Lung (tissue), 12 donors: ENCODE measurements around the gene RNF11. TPM values are rescaled to one million over a fixed set of nuclear protein-coding genes. Genes with fewer than 3 reads are reported as not detected.
A peak's percentile ranks its signal among the peaks of the same experiment; 100 is the strongest.
"Not testable (repeated sequence)": the region's sequence is repeated elsewhere in the genome, so short reads cannot be mapped to it uniquely, and the experiment has no call there.

Experiments
- ATAC-seq: fragments of 200-7000 bp; cut with Tn5 transposase; one replicate; pipeline ENCODE4 v1.9.1; 2020; ENCODE audit warnings: moderate number of reproducible peaks; ENCODE audit not compliant: insufficient read depth, low FRiP score
- DNase-seq, 3 donors: peaks; one replicate each; pipeline ENCODE4 v3.0.0-alpha.2; 2013 to 2017
- H3K27ac ChIP-seq, 2 donors: one replicate each; pipeline ENCODE4 v1.5.1; 2013; ENCODE audit warnings: mild to moderate bottlenecking in 2 of 2, moderate library complexity in 2 of 2, control low read depth in 1 of 2, inconsistent platforms in 1 of 2, low read depth in 1 of 2, low read length in 1 of 2
- H3K27me3 ChIP-seq, 3 donors: one replicate each; pipeline ENCODE4 v1.5.1; 2013; ENCODE audit warnings: low read length in 2 of 3; ENCODE audit not compliant: control insufficient read depth in 3 of 3, insufficient read depth in 3 of 3
- H3K36me3 ChIP-seq, 4 donors: one replicate each; pipeline ENCODE4 v1.5.1; 2013; ENCODE audit warnings: low read length in 4 of 4, mild to moderate bottlenecking in 1 of 4, moderate library complexity in 1 of 4; ENCODE audit not compliant: control insufficient read depth in 4 of 4, insufficient read depth in 4 of 4
- H3K4me1 ChIP-seq, 5 donors: one replicate each; pipeline ENCODE4 v1.5.1; 2013; ENCODE audit warnings: low read length in 5 of 5, mild to moderate bottlenecking in 2 of 5, moderate library complexity in 1 of 5; ENCODE audit not compliant: control insufficient read depth in 5 of 5, insufficient read depth in 5 of 5
- H3K4me3 ChIP-seq: one replicate; pipeline ENCODE4 v1.5.1; 2013; ENCODE audit warnings: mild to moderate bottlenecking, control low read depth, moderate library complexity
- H3K9ac ChIP-seq, 2 donors: one replicate each; pipeline ENCODE4 v1.5.1; 2013; ENCODE audit warnings: low read length in 2 of 2, control low read depth in 1 of 2; ENCODE audit not compliant: insufficient read depth in 1 of 2
- H3K9me3 ChIP-seq, 4 donors: one replicate each; pipeline ENCODE4 v1.5.1; 2013; ENCODE audit warnings: low read length in 3 of 4, mild to moderate bottlenecking in 1 of 4, moderate library complexity in 1 of 4; ENCODE audit not compliant: control insufficient read depth in 4 of 4, insufficient read depth in 3 of 4
- WGBS, 2 donors: extraction: QIAGEN DNeasy Blood & Tissue Kit; methylation state at CpG; one replicate each; pipeline ENCODE4 v1.1.7; 2013; 5-methylcytosine and 5-hydroxymethylcytosine counted together
- polyA plus RNA-seq, 2 donors: library from polyadenylated mRNA; stranded (reverse); fragments of 200-250 nt; gene quantifications; one replicate each; pipeline ENCODE4 v1.2.1, GENCODE V29; 2013
- total RNA-seq, 2 donors: library from RNA; depleted of rRNA in 1 of 2; stranded (reverse); fragments of >200 nt in 1 of 2; gene quantifications; one replicate each; pipeline ENCODE4 v1.2.1, GENCODE V29; 2014 to 2021
- TF ChIP-seq, protein P1 (sequence below): IDR thresholded peaks from 2 replicates; pipeline ENCODE4 v1.5.1; 2012; ENCODE audit warnings: mild to moderate bottlenecking; ENCODE audit errors: control extremely low read depth, extremely low read depth
- donor health status: control.
- donor health status: control.
- donor health status: Bipolar disorder and iron deficiency.
- donor health status: healthy.
- donor health status: DM: yes; HTN: yes; CAD: no.

RNF11 gene
- total and polyA plus RNA-seq, 4 donors, result 36.6 to 149 (median 71.4) TPM

DNA sequence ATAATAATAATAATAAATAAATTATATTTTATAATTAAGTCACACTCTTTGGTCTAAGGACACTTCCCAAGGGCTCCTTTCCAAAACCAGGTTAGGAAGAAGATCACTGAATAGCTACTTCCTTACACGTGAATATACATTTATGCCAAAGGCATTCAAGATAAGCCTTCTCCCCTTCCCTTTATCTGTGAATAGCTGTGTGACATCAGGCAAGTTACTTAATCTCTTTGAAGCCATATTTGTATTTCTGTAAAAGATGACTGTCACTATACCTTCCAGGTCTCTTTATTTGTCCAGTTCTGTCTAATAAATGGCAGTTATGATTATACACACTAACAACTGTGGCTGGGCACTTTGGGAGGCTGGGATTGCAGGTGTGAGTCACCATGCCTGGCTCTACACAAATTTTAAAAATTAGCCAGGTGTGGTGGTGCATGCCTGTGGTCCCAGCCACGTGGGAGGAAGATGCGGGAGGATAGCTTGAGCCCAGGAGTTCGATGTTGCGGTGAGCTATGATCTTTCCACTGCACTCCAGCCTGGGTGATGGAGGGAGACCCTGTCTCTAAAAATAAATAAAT lies 5.5 kb upstream of the RNF11 start:
- 91 to 93% methylated on average over 5 of the region's 5 CpGs for WGBS, 2 donors
- Histone ChIP-seq H3K27me3 (peaks cover 0 to 12% (median 5%) of the 10 kb centered on the region in 3 donors), H3K4me3 (no peak overlapping the region), H3K36me3 (no peaks in the 10 kb centered on the region), H3K4me1 (peaks cover 0 to 8% (median 3%) of the 10 kb centered on the region in 5 donors), H3K9me3 (no peaks in the 10 kb centered on the region), H3K9ac (no peak overlapping the region), H3K27ac (no peak overlapping the region)
- no peak for DNase-seq
- ATAC-seq, result no peak
- TF ChIP-seq, protein P1, sequence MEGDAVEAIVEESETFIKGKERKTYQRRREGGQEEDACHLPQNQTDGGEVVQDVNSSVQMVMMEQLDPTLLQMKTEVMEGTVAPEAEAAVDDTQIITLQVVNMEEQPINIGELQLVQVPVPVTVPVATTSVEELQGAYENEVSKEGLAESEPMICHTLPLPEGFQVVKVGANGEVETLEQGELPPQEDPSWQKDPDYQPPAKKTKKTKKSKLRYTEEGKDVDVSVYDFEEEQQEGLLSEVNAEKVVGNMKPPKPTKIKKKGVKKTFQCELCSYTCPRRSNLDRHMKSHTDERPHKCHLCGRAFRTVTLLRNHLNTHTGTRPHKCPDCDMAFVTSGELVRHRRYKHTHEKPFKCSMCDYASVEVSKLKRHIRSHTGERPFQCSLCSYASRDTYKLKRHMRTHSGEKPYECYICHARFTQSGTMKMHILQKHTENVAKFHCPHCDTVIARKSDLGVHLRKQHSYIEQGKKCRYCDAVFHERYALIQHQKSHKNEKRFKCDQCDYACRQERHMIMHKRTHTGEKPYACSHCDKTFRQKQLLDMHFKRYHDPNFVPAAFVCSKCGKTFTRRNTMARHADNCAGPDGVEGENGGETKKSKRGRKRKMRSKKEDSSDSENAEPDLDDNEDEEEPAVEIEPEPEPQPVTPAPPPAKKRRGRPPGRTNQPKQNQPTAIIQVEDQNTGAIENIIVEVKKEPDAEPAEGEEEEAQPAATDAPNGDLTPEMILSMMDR, result no peak

DNA sequence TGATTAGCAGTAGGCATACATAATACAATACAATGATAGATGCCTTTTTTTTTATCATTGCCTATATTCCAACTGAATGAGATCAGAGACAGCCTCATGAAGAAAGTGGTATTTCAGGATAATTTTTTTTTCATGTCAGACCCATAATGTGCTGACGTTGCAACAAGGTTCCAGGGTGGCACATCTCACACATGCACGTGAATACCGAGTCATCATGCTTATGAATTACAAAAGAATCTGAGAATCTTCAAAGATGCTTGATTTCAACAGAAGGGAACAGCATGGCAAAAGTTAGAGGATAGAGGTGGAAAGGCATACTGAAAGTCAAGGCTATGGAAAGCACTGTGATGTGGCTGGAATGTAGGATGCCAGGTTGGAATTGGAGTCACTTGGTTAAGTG lies 5.0 kb upstream of the RNF11 start:
- DNase-seq, result no peak
- Histone ChIP-seq H3K27me3 (peaks cover 0 to 7% (median 5%) of the 10 kb centered on the region in 3 donors), H3K9ac (no peak overlapping the region), H3K4me1 (peaks cover 0 to 10% (median 3%) of the 10 kb centered on the region in 5 donors), H3K27ac (no peak overlapping the region), H3K9me3 (no peaks in the 10 kb centered on the region), H3K4me3 (no peak overlapping the region), H3K36me3 (no peaks in the 10 kb centered on the region)
- 64 to 79% methylated on average over 3 of the region's 3 CpGs for WGBS, 2 donors
- TF ChIP-seq, protein P1, result no peak
- ATAC-seq, result no peak

DNA sequence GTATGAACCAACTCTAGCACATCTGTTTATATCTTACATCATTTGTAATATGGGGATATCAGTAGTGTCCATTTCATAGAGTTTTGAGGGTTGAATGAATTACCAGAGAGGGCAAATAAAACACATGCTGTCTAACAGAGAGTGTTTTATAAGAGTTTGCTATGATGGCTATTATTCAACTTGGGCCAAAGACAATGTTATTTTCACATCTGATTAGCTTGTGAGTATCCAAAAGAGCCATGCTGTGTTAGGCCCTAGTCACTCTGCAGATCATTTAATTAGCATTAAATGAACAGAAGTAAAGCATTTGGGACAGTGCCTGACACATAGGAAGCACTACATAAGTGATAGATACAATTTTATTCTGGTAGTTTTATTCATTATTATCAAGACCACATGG lies 4.2 kb upstream of the RNF11 start:
- H3K27ac ChIP-seq, result no peak overlapping the region
- H3K4me3 ChIP-seq, result no peak overlapping the region
- H3K9ac ChIP-seq, result no peak overlapping the region
- H3K27me3 ChIP-seq, result peaks cover 0 to 7% (median 3%) of the 10 kb centered on the region in 3 donors
- peaks cover 0 to 10% (median 3%) of the 10 kb centered on the region in 5 donors for H3K4me1 ChIP-seq
- ATAC-seq (no peak), DNase-seq (peak in 2 of 3 donors; percentile 80 to 91)
- no peaks in the 10 kb centered on the region for H3K9me3 ChIP-seq
- no peaks in the 10 kb centered on the region for H3K36me3 ChIP-seq
- TF ChIP-seq, protein P1, result no peak

DNA sequence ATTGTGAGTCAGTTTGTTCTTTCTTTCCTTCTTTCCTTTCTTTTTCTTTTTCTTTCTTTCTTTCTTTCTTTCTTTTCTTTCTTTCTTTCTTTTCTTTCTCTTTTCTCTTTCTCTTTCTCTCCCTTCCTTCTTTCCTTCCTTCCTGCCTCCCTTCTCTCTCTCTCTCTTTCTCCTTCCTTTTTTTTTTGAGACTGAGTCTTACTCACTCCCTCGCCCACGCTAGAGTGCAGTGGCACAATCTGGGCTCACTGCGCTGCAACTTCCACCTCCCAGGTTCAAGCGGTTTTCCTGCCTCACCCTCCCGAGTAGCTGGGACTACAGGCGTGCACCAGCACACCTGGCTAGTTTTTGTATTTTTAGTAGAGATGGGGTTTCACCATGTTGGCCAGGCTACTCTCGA lies 1.8 kb upstream of the RNF11 start:
- H3K27ac ChIP-seq, H3K36me3 ChIP-seq, H3K9me3 ChIP-seq, DNase-seq, H3K9ac ChIP-seq, H3K27me3 ChIP-seq, H3K4me3 ChIP-seq, ATAC-seq: not testable (repeated sequence)
- 46 to 73% methylated on average over 7 of the region's 7 CpGs for WGBS, 2 donors
- peaks cover 0 to 13% (median 3%) of the 10 kb centered on the region in 5 donors for H3K4me1 ChIP-seq
